Cardiac fibroblast (primary cell): ENCODE data around the gene PXMP2.

ENCODE experiments used
- DNase-seq, 2 donors: peaks; one replicate each; pipeline versions ENCODE4 v3.0.0 to v3.0.0-alpha.2; 2010; ENCODE audit warnings: low read depth in 2 of 2
- H3K4me3 ChIP-seq, 2 donors: replicated peaks in 1 of 2; 1 replicate in 1 of 2; 2 replicates in 1 of 2; pipeline ENCODE4 v1.5.1; 2011; ENCODE audit warnings: low read depth in 2 of 2, low read length in 2 of 2, mild to moderate bottlenecking in 2 of 2, moderate library complexity in 1 of 2
- CTCF ChIP-seq: IDR thresholded peaks from one replicate; pipeline ENCODE4 v1.5.1; 2011; ENCODE audit warnings: low read depth, mild to moderate bottlenecking, low read length, inconsistent platforms

The PXMP2 gene

GRCh38 chr12:132651444-132652100, 35.8 kb upstream of the PXMP2 start:
- no peak overlapping the region for H3K4me3 ChIP-seq
- no peak for DNase-seq
- TF ChIP-seq CTCF: no peak

DNA sequence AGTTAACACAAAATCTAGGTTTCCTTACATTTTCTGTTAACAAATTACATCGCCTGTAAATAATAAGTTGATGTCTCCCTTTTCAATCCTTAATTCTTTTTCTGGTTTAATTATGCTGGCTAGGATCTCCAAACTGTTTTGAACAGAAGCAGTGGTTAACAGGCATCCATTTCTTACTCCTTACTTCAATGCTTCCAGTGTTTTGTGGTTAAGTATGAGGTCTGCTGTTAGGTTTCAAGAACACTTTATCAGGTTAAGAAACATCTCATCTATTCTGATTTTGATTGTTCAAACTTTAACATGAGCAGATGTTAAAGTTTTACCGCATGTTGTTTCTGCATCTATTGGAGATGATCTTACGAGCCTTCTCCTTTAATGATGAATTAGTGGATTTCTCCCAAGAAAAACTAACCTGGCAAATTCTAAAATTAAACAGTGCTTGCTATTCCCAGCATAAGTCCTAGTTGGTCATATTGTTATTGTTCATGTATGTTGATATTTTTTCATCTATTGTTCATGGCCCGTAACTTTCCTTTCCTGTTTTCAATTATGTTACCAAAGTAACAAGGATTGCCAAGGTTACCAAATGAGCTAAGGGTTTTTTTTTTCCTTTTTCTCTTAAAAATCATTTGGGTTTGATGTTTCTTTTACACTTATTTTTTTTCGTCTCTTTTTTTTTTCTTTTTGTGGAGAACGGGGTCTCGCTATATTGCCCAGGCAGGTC, 33.7 kb upstream of the PXMP2 start:
- H3K4me3 ChIP-seq: no peak overlapping the region
- DNase-seq: no peak
- TF ChIP-seq CTCF: no peak

- TF ChIP-seq CTCF: no peak
Observed at GRCh38 chr12:132657004-132657727, 30.2 kb upstream of the PXMP2 start.

DNA sequence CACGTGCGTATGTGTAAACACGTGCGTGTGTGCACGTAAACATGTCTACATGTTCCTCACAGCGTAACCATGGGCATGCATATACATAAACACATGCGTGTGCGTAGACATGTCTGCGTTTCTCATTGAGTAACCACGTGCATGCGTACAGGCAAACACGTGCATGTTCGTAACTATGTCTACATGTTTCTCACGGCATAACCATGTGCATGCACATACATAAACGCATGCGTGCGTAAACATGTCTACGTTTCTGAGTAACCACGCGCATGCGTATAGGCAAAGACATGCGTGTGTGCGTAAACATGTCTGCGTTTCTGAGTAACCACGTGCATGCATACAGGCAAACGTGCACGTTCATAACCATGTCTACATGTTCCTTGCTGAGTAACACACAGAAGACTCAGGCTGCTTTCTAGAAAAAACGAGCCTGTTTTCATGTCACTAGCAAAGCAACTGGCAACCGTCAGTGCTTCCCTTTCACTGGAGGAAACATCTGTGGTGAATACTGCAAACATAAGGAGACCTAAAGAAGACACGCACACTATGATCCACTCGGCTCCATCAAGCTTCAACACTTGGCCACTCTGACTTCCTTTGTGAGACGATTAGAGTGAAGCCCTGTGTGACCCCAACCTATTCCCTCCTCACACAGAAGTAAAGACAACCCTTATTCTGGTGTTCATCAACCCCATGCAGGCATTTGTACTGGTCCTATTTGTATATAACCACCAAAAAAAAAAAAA, 29.1 kb upstream of the PXMP2 start:
- DNase-seq: no peak
- no peak overlapping the region for H3K4me3 ChIP-seq
- TF ChIP-seq CTCF: no peak

More at GRCh38 chr12:132657004-132657727, 30.2 kb upstream of the PXMP2 start:
- H3K4me3 ChIP-seq: no peak overlapping the region
- DNase-seq: no peak

- TF ChIP-seq CTCF: no peak
- no peak overlapping the region for H3K4me3 ChIP-seq
Observed at GRCh38 chr12:132659146-132659545, 28.2 kb upstream of the PXMP2 start.

DNA sequence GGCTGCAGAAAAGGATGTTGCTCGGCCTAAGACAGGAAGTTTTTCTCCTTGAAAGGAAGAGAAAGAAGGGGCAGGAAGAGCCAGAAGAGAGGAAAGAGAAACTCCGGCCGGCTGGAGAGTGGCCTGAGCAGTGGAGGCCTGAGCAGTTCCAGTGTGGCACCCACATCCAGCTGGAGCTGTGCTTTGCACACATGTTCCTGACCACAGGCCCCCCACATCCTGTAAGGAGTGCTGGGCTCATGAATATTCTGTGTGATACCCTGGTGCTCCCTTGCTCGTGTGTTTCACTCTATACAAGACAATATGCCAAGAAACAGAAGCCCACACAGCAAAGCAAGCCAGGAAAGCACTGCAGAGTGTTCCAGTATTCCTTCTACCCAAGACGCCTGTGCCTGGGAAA, 27.3 kb upstream of the PXMP2 start:
- no peak for TF ChIP-seq CTCF
- no peak overlapping the region for H3K4me3 ChIP-seq
- no peak for DNase-seq

More at GRCh38 chr12:132659146-132659545, 28.2 kb upstream of the PXMP2 start:
- no peak for DNase-seq
